ENCODE data around the gene GRIFIN.

DNA sequence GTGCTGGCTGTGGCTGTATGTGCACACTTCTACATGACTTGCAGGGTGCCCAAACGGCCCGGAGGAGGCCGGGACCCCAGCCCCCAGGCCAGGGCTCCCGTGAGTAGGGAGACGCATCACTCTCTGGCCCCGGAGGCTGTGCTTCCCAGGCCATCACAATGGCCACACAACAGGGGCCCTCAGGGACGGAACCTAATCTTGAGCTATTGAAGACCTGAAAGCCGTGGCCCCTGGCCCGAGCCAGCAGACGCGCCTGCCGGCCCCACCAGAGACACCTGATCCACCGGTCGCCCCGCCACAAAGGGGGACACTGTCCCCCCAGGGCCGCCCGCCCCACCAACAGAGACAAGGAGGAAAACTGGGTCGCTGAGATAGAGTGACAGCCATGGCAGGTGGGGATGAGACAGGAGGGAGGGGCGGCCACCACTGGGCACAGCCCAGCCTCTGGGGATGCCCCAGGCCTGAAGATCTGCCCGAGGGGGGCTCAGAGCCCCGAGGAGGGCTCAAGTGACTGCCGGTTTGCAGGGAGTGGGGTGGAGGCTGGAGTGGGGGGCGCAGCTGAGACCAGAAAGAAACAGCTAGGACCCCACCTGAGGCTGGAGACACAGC lies 33.2 kb upstream of the GRIFIN start:
- TF ChIP-seq, protein P1, sequence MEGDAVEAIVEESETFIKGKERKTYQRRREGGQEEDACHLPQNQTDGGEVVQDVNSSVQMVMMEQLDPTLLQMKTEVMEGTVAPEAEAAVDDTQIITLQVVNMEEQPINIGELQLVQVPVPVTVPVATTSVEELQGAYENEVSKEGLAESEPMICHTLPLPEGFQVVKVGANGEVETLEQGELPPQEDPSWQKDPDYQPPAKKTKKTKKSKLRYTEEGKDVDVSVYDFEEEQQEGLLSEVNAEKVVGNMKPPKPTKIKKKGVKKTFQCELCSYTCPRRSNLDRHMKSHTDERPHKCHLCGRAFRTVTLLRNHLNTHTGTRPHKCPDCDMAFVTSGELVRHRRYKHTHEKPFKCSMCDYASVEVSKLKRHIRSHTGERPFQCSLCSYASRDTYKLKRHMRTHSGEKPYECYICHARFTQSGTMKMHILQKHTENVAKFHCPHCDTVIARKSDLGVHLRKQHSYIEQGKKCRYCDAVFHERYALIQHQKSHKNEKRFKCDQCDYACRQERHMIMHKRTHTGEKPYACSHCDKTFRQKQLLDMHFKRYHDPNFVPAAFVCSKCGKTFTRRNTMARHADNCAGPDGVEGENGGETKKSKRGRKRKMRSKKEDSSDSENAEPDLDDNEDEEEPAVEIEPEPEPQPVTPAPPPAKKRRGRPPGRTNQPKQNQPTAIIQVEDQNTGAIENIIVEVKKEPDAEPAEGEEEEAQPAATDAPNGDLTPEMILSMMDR (optimal IDR thresholded peaks at IDR 0.05 in 1 of 3, IDR thresholded peaks at IDR 0.05 in 1 of 3, conservative IDR thresholded peaks at IDR 0.05 in 1 of 3; ENCODE audit: extremely low read depth in 1 of 3, insufficient read depth in 2 of 3, low read length in 3 of 3), result no peak
- no peak for TF ChIP-seq EZH2 (IDR thresholded peaks at IDR 0.05; ENCODE audit: low read length)
